NCI-H146 treated with DMSO at 0.1 percent for 48 hours (cell line): Measurements from ENCODE around the gene MAP4.

Experiments
- DNase-seq: peaks from one replicate; lab custom pipeline; 2025; ENCODE audit not compliant: unreplicated experiment; lab: John Stamatoyannopoulos, UW

MAP4 gene

GRCh38 chr3:47974974-47975470 is 41.2 kb downstream of the MAP4 start:
- DNase-seq: no peak

DNA sequence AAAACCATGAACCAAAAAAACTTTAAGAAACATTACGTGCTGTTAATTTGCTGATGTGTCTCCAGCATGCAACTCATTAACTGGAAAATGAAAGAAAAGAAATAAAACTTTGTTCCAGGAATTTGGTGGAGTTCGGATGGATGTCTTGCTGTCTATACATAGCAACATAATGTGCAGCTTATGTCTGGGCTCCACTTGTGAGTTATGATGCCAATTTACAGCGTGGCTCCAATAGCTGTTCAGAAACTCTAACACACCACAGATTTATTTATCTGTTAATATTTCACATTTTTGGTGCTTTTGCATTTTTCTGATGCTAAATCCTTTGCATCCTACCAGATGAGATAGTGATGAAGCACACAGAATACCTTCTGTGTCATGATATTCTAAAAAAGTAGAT is 45.1 kb downstream of the MAP4 start:
- no peak for DNase-seq

DNA sequence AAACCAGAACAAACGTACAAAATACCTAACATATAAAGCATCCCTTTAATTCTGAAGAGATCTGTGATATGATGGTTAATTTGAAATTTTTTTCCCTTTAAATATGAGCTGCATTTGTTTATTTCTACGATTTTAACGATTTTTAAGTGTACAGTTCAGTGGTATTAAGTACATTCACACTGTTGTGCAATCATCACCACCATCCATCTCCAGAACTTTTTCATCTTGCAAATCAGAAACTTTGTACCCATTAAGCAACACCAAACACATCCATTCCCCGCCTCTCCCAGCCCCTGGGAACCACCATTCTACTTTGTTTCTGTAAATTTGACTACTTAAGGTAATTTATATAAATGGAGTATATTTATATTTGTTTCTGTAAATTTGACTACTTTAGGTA is 51.5 kb downstream of the MAP4 start:
- DNase-seq: no peak

GRCh38 chr3:47961815-47962606 is 54.2 kb downstream of the MAP4 start:
- peak; percentile 29 for DNase-seq

DNA sequence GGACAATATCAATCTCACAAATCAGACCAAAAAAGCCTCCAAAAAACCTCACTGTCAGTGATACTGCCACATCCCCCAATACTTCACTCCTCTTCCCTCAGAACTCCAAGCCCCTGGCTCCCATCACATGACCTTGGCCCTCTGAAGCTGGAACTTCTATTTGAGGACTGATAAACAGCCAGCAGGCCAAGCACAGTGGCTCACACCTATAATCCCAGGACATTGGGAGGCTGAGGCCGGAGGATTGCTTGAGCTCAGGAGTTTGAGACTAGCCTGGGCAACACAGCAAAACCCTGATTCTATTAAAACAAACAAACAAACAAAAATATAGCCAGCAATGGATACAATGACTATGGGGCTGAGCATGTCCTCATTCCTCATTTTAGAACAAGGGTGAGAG is 55.2 kb downstream of the MAP4 start:
- DNase-seq: no peak

DNA sequence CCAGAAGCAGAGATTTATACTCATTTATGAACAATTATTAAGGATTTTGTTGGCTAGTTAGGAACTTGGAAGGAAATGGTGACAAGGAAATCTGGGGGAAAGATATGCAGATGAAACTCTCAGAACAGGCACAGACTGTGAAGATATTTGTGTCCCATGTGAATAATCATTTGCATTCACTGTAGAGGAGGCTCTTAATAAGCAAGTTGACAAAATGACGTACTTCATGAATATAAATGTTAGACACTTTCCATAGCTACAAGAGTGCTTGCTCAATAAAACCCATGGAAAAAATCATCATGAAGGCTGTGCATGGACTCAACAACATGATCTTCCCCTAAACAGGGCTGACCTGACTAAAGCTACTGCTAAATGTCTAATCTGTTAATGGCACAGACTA is 59.7 kb downstream of the MAP4 start:
- no peak for DNase-seq

- no peak for DNase-seq
Measured at GRCh38 chr3:47954567-47954966, 61.6 kb downstream of the MAP4 start.

DNA sequence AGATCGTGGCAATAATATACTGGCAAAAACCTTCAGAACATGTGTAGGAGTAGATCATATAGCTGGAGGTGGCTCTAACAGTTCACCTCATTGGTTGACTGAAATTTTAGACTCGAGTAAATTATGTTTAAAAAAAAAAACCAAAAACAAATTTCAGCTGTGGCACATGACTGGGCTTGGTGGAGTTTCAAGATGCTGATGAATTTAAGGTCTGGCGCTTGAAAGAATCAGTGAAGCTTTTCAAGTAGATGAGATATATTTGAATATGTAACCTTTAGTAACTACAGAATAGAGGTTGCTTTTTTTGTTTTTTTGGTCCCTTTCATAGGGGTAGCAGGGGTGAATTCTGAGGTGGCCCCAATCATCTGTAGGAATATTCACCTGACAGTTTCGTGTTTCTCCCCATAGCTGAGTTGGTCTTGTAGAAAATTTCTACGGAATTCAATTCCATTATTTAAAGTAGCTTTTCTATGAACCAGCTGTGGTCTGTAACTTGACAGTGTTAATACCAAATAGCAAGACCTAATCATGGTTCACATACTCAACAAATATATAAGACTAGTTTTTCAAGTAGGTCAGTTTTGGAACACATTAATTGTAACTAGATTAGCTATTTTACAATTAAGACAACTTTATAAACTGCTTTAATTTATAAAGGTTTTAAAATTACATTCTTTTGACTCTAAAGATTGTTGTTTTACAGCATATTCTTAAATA is 65.6 kb downstream of the MAP4 start:
- DNase-seq: no peak

DNA sequence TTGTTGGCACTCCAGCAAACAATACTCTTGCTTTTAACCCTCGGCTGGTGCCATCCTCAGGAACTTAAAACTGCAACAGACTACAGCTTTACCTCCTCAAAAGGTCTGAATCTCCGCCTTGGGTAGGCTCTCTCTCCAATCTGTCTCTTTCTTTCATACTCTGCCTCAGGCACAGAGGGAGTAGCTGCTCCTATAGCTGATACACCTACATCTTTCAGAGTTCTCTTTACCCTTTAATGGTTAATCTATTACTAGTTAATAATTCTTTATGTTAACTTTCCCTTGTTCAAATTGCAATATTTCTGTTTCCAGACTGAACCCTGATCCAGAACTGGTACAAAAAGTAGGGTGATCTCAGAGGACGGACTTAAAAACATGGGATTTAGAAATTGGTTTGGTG is 66.2 kb downstream of the MAP4 start:
- no peak for DNase-seq

GRCh38 chr3:47940232-47940631 is 76.0 kb downstream of the MAP4 start:
- no peak for DNase-seq

- no peak for DNase-seq
Measured at GRCh38 chr3:47932421-47932820, 83.8 kb downstream of the MAP4 start.

DNA sequence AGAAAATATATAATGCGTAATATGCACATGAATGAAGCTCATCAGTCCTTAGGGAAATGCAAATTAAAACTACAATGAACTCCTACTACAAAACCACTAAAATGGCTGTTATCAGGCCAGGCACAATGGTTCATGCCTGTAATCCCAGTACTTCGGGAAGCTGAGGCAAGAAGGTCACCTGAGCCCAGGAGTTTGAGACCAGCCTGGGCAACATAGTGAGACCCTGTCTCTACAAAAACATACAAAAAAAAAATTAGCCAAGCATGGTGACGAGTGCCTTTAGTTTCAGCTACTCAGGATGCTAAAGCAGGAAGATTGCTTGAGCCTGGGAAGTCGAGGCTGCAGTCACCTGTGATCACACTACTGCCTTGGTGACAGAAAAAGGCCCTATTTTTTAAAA is 85.2 kb downstream of the MAP4 start:
- no peak for DNase-seq

DNA sequence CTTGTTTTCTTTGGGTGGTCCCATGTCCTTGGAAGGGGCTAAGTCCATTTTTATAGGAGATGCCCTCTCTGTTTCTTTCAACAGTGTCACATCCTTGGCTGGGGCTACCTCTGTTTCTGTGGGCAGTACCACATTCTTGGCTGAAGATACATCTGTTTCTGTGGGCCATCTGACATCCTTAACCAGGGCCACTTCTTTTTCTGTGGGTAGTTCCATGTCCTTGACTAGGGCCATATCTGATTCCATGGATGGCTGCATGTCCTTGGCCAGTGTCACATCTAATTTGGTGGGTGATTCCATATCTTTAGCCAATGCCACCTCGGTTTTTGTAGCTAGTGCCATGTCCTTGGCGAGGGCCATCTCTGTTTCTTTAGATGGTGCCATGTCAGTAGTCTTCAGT is 99.5 kb downstream of the MAP4 start:
- DNase-seq: no peak

GRCh38 chr3:47916201-47916600 is 100.0 kb downstream of the MAP4 start:
- DNase-seq: no peak

GRCh38 chr3:47912006-47912504 is 104.2 kb downstream of the MAP4 start:
- no peak for DNase-seq

DNA sequence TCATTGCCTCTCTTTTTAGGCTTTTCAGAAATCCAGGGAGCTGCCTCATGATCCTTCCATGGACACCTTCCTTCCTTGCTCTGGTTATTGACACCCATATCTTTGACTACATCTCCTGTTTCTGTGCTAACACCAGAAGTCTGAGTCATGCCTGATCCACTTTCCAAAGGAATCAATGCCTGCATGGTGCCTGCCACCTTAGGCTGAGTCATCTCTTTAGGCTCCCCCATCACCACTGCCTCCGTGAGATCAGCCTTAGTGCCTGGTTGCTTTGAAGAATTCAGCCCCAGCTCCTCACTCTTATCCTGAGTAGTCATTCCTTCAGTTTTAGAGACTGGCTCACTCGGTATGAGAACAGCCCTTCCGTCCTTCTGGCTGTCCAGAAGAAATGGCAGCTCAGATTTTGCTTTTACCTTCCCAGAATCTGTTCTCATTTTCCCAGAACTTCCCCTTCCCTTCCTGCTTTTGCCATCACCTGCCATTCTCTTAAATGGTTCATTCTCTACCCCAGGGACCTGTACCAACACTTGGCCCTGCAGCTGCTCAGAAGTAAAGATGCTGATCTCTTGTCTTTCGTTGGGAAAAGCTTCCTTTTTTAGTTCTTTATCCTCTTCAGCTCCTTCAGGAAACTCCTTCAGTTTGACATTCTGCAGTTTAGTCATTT is 105.3 kb downstream of the MAP4 start:
- DNase-seq: no peak

GRCh38 chr3:47910233-47910632 is 106.0 kb downstream of the MAP4 start:
- DNase-seq: no peak

GRCh38 chr3:47909607-47910006 is 106.6 kb downstream of the MAP4 start:
- no peak for DNase-seq

GRCh38 chr3:47908744-47909143 is 107.5 kb downstream of the MAP4 start:
- no peak for DNase-seq

- DNase-seq: no peak
Measured at GRCh38 chr3:47907784-47908183, 108.4 kb downstream of the MAP4 start.

DNA sequence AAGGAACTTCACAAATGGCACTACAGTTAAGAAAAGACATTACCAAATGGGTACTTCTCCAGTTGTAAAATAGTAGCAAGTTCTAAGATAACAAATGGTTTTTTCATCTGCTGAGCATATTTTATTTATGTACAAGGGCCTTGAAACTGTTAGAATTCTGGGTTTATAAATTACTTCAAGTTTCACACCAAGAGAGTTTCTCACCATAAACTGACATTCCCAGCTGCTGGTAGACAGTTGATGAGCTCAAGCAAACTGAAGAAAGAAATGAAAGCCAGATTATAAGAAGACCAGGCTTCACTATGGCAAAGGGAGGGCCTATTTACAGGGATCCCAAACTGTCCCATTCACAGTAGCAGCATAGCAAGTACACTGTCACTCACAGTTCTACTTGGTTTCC is 113.5 kb downstream of the MAP4 start:
- DNase-seq: no peak
